Head of caudate nucleus (tissue), 42 donors: Measurements from ENCODE around the gene ERC1.
"Not testable (repeated sequence)": the region's sequence is repeated elsewhere in the genome, so short reads cannot be mapped to it uniquely, and the experiment has no call there.

ENCODE experiments used
- DNase-seq, 42 donors: peaks; one replicate each; pipeline versions ENCODE4 v3.0.0 to v3.0.0-alpha.2; 2020 to 2021; ENCODE audit warnings: mixed read lengths in 7 of 42
- intact Hi-C: fragments of 100-400 bp; cut with DNase I; formaldehyde crosslinking; loops from one replicate; pipeline ENCODE4 v1.15.0; 2022

The ERC1 gene

DNA sequence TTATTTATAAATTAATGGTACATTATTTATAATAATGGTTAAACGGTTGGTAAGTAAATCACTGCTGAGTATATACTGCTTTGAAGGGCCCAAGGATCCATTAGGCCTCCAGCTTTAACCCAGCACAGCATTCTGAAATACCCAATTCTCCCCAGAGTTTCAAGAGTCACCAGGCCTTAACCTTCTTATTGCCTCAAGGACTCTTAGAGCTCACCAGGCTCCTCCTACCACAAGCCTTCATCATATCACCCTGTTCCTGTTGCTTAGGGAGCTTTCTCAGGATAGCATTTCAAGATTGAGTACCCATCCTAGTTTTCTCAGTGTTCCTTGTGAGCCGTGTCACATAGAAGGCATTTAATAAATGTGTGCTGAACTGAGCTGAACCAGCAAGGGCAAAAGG, 360.9 kb downstream of the ERC1 start:
- intact Hi-C loops: no loop called here

DNA sequence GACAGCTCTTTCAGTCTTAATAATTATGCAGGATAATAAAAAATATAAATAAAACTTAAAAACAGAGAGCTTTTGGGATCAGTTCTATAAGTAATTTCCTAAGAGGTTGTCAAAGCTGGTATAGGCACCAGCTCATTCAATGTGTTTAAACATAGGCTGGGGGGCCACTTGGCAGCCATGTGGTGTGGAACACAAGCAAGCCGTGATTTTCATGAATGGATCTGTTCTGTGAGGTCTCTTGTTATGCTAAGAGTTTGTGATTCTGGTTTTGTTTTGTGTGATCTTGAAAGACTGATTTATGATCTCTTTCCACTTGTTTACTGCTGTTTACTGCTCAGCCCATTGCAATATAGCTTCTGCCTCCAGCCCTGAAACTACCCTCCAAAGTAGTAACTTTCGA, 362.4 kb downstream of the ERC1 start:
- no peak for DNase-seq
- intact Hi-C loops: no loop called here

More for the DNA sequence above, 360.9 kb downstream of the ERC1 start:
- DNase-seq: no peak

DNA sequence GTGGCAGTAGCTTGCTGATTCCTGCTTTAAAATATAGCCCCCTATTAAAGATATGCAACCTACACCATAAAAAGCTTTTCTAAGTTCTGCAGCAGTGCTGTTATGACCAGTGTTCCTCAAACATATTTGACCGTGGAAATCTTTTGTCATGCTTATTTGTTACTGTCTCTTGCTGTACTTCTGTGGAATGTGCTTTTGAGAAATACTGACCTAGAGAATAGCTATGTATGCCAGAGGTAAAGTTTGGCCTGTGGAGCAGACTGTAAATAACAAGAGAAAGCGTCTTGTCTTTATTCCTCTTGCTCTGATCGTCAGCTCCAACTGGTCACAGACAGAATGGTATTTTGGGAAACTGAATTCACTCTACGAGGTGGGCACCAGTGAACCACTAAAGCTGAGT, 364.4 kb downstream of the ERC1 start:
- intact Hi-C loops: no loop called here
- DNase-seq: no peak

DNA sequence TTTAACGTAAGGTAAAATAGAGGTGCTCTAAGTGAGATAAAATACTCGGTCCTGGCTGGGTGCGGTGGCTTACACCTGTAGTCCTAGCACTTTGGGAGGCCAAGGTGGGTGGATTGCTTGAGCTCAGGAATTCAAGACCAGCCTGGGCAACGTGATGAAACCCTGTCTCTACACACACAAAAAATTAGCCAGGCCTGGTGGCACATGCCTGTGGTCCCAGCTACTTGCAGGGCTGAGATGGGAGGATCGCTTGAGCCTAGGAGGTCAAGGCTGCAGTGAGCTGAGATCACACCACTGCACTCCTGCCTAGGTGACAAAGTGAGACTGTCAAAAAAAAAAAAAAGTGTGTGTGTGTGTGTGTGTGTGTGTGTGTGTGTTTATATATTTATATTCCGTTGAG, 364.8 kb downstream of the ERC1 start:
- DNase-seq, intact Hi-C loops: not testable (repeated sequence)

DNA sequence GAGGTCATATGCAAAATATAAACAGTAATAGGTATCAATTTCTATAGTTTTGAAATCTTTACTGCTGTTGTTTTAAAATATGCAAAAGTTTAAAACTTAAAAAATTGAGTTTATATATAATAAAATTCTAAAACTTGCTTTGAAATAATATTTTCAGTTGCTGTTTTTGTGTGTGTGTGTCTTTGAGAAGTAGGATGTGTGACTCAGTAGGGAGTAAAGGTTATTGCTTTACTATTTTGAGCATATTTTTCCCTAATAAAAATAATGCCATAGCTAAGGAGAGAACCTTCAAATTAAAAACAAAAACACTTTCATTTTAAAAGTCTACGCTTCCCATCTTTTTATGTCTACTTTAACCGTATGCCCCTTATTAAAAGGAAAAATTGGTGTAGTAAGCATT, 365.3 kb downstream of the ERC1 start:
- no peak for DNase-seq
- intact Hi-C loops: no loop called here

DNA sequence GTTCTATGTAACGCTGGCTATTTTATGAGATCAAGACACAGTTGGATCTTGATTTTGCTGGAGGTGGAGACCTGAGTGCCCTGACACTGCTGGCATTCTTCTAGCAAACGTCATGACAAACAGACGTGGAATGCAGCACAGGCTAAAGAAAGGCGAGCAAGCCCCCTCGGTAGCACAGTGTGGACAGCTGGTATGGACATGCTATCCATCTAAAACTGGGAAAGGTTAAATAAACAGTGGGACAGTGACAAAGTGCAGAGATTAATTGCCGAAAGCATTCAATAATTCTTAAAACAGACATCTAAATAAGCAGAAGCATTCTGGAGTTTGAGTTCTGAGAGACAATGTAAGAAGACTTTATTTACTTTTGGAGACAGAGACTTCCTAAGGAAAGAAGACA, 366.1 kb downstream of the ERC1 start:
- no peak for DNase-seq
- intact Hi-C loops: no loop called here

DNA sequence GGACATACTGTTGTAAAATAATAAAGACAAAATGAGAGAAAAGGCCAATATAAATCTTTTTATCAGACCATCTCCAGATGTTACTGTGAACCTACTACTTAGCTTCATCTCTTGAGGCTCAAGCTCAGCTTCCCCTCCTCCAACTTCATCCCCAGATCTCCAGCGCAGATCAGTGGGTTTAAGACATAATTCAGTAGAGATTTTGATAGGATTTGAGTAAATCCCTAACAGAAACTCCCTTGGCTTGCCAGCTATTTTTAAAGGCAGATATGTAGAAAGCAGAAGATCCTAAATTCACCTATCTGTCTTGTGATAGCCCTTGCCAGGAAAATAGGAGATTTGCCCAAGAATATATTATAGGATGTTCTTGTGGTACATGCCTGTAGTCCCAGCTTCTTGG, 366.7 kb downstream of the ERC1 start:
- DNase-seq: no peak
- intact Hi-C loops: no loop called here

DNA sequence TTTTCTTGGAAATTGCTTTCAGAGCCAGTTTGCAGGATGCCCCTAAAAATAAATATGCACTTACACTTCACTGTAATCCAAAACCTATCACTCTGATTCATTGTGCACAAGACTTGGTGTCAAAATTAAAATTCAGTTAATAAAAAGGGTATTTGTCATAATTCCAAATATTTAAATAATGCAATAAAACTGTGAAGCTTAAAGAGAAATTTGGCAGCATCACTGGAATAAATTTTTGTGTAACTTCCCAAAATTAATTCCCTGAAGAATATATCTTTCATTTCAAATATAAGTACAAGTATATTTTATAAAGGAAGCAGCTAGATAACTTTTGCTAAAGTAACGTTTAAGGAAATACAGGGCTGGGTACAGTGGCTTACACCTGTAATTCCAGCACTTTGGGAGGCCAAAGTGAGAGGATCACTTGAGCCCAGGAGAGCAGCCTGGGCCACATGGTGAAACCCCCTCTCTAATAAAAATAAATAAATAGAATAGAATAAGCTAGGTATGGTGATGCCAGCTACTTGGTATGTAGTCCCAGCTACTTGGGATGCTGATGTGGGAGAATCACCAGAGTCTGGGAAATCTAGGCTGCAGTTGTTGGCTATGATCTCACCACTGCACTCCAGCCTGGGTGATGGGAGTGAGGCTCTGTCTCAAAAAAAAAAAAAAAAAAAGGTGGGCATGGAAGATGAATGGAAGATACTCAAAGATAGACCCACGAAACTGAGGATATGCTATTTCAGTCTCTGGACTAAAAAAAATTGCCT, 369.6 kb downstream of the ERC1 start:
- no peak for DNase-seq
- intact Hi-C loops: no loop called here

DNA sequence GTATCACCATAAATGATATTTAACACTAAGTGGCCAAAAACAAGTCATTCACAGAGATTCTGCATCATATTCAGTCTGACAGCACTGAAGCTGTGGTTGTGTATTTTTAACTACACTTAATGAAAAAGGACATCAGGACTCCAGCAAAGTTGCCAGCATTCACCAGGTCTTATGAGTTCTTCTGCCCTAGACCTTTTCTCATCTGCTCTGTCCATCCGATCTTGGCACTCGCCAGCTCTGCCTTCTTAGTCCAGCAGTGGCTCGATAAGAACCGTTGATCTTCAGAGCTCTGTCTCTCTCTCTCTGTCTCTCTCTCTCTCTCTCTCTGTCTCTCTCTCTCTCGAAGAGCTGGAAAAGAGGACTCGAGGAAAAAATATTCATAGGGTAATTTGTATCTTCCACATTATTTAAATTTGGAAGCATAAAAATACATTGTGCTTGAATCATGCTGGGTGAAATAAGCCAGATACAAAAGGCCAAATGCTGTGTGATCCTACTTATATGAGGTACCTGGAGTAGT, 371.2 kb downstream of the ERC1 start:
- intact Hi-C loops: no loop called here
- DNase-seq: no peak

DNA sequence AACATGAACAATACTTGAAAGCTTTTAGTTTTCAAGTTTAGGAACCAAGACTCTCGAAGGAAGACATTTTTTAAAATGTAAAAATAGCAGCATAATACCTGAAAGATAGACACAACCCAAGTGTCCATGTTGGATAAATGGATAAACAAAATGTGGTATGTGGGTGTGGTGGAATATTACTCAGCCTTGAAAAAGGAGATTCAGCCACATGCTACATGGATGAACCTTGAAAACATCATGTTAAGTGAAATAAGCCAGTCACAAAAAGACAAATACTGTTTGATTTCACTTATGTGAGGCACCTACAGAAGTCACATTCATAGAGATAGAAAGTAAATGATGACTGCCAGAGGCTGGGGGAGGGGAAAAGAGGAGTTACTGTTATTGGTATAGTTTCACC, 374.7 kb downstream of the ERC1 start:
- no peak for DNase-seq
- intact Hi-C loops: no loop called here

DNA sequence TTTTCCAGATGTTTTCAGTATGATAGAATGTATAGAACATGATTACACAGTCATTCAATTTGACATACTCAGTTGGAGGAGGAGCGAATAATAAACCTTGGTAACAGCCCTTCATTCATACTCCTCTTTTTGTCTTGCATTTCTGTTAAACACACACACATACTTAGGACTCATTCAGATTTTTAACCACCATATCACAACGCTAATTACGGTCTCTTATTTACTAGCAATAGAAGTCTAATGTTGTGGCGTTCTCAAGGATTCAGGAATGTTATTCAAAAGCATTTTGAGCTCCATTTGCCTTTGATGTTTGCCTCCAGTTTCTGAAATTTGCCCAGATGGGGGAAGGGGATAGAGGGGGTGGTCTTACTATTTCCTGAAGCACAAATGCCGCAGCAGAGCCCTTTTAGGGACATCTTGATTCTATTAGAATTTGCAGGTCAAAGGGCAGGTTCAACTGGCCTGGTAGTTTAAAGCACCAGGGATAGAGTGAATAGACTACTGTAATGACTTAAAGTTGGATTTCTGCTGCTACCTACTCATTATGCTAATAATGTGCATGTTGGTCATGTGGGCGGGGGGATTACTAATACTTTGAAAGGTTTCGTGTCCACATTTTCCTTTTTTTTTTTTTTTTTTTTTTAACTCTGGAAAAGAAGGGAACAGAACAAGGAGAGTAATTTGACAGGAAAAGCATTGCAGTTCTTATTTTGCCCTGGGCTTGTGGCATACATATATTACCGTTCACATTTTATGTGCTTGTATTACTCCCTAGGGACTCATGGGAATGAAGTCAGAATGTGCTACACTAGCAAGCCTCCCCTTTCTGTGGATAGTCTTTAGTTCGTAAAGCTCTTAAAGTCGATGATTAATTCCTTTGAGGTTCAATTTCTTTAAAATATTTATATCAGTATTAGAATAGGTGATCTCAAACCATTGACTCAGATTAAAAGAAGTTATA, 376.6 kb downstream of the ERC1 start:
- peak in 16 of 42 donors; percentile 7 to 66 (median 31) for DNase-seq
- intact Hi-C loops: no loop called here

DNA sequence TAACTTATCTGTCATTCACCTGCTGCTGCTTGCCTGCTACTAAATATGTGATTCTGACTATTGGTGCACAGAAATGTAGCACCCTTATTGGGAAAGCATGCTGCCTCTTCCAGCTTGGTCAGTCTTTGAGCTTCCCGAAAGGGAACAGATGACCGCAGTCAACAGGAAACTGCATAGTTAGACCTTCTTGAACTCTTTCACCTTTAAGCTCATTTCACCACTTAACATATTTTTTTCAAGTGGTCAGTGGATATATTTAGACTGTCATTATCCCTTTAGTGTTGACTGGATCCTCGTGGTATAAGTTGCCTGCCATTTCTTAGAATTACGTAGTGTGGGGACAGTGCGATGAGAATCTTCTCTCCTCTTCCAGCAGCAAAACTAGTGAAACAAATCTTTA, 378.4 kb downstream of the ERC1 start:
- intact Hi-C loops: no loop called here
- no peak for DNase-seq

DNA sequence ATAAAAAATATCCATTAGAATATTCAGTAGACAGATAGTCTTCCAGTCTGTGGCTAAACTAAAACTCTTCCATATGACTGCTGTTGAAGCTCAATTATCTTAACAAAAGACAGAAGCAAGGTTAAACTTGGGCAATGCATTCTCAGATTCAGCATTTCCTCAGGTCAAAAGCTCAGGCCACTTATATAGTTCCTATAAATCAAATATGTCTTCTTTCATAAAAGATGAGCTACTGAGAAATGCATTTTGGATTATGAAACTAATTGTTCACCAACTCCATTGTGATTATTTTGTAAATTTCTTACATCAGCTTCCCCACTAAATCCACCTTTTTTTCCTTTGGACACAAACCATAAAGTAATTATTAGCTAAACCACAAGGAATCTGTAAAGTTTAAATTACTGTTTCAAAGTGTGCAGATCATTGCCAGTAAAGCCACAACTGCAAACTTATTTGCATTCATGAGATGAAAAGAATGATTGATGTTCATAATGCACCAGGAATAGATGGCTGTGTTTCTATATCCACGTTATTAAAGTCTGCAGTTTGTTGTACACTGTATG, 379.0 kb downstream of the ERC1 start:
- no peak for DNase-seq
- intact Hi-C loops: no loop called here

DNA sequence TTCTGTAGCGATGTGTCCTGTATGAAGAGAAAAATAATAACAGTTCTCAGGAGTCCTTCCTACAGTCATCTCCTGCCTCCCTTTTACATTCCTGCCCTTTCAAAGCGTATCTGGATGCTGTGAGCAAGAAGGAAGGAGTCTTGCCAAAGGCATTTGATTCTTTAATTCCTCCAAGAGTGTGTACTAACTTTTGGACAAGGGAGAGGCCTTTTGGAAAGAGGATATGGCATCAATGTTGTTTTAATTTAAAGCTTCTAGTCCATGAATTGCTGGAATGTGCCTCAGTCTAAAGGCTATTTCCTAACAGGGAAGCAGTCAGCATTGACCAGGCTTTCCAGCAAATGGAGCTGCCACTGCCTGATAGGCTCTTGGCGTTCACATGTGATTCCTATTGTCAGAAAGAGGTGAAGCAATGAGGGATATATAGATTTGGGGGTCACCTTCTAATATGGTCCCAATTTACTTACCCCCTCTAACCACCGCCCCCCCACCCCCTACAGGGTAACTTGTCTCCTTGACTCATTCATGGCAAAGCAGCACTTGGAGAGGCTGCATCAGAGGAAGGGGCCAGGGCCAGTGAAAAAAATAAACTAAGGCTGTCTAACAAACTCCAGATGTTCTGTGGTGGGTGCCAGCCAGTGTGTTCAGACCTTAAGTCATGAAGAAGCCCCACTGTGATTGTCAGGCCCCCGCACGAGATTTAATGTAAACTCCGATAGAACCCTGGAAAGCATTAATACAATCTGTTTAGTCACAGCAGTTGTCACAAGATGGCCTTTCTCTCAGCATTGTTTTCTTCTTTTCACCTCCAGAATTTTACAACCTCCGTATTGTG, 383.1 kb downstream of the ERC1 start:
- no peak for DNase-seq
- intact Hi-C loops: no loop called here

DNA sequence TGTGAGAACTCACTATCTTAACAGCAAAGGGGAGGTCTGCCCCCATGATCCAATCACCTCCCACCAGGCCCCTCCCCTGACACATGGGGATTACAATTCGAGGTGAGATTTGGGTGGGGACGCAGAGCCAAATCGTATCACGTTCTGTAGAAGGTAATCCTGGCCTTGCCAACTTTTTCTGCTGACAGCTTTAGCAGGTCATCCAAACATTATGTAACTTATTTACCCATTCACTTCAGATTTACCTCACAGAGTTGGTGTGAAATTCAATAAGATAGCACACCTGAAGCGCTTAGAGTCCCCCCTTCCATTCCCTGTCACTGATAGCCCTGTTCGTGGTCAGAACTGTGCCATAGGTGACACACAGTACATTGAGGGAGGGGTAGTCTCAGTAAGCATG, 384.3 kb downstream of the ERC1 start:
- DNase-seq: no peak
- intact Hi-C loops: no loop called here

DNA sequence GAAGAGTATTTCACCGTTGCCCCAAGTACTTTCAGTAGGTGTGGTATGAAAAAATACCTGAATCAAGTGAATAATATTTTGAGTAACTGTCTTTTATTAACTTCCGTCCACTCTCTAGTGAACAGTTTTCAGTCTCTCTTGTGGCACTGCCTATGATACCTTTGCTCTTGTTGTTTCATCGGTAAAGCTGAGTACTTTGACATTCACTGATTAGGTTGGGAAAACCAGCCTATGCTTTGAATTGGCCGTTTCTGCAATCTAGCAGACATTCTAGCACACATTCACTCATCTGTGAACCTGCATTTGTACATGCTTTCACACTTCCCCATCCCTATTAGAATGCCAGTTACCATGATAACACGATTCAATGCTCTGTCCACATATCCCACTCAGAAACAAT, 386.1 kb downstream of the ERC1 start:
- intact Hi-C loops: no loop called here
- no peak for DNase-seq

DNA sequence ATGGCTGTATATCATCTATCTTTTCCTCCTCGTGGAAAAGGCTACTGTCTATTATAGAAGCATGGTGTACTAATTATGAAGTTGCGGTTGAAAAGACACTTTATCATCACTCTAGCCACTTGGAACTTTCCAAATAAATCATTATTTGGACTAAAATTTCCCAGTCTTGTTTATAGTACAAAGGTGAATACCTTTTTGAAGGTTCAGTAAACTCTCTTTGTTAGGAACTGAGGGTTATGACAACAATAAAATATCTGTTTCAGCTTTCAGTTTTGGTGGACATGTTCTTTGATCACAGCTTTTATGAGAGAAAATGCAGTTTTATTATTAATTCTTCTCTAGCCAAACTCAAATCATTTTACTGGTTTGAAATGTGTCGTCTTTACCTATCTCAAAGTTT, 386.7 kb downstream of the ERC1 start:
- DNase-seq: no peak
- intact Hi-C loops: no loop called here

DNA sequence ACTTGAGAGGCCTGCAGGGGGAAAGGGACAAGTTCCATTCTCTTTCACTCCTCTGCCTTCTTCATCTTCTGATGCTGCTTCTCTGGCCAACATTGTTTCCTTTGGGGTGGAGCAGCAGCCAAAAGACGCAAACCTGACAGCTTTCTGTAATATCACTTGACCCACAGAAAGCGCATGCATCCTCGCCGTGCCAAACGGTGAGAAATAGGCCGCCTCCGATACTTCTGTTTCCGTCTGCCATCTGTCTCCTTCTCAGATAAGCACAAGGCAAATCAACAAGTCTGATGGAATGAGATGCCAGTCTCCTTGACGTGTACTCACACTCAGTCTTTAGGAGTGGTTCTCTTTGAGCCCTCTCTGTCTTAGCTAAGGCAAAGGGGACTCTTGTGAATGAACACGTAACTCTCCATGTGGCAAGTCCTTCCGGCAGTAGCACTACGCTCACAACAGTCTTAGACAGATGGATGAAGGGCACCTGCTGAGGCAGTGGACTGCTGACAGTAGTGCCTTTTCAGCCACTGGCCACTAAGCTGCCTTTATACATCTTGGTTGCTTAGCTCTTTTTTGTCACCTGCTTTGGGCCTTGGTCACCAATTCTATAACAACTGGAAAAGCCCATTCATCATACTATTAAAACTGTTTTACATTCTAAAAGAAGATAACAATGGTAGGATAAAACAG, 389.3 kb downstream of the ERC1 start:
- intact Hi-C loops: no loop called here
- no peak for DNase-seq

DNA sequence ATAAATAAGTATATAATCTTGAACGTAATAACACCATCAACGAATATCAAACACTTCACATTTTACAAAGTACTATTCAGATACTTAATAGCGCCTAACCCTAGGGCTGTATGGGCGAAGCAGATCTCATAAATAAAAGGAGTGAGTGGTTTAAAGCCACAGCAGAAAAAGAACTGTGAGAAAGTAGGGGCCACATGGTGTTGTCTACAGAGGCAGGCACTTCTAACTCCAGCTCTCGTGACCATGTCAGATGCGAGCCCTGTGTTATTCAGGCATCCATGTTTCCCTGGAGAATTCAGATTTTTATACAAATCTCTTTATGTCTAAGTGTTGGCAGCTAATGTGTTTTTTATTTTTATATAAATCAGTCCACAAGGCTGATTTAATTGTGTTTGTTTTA, 391.1 kb downstream of the ERC1 start:
- intact Hi-C loops: no loop called here

More for the DNA sequence above, 391.1 kb downstream of the ERC1 start:
- no peak for DNase-seq
